Naive thymus-derived CD4-positive, alpha-beta T cell (primary cell): Measurements from ENCODE around the gene FOXO1. TPM values are rescaled to one million over a fixed set of nuclear protein-coding genes. Genes with fewer than 3 reads are reported as not detected.

Source experiments
- ATAC-seq: fragments of 150-1000 bp; cut with Tn5 transposase; 2 replicates; pipeline ENCODE4 v1.10.0; 2021; ENCODE audit warnings: mild to moderate bottlenecking, moderate library complexity
- CTCF ChIA-PET: fragments of 350-600 bp; sonication (Branson Sonifier 250); formaldehyde crosslinking; loops from one replicate; lab custom pipeline; 2021; ENCODE audit warnings: antibody characterized with exemption; lab: Charles Lee
- POLR2A ChIA-PET: fragments of 350-600 bp; sonication (Branson Sonifier 250); formaldehyde crosslinking; loops from one replicate; lab custom pipeline; 2021; ENCODE audit warnings: antibody characterized with exemption, inconsistent platforms; lab: Charles Lee
- DNase-seq, 9 donors: peaks; one replicate each; pipeline versions ENCODE4 v3.0.0 to v3.0.0-alpha.2; 2020 to 2022; ENCODE audit warnings: mixed read lengths in 1 of 9
- H3K27ac ChIP-seq: one replicate; pipeline ENCODE4 v1.7.0; 2013; ENCODE audit warnings: mild to moderate bottlenecking, low read depth, low read length, moderate library complexity
- H3K27me3 ChIP-seq, 2 donors: one replicate each; pipeline ENCODE4 v1.7.0; 2013; ENCODE audit warnings: low read length in 2 of 2, mild to moderate bottlenecking in 2 of 2, moderate library complexity in 2 of 2; ENCODE audit not compliant: control insufficient read depth in 2 of 2, insufficient read depth in 2 of 2
- H3K36me3 ChIP-seq, 3 experiments: 1 replicate in 2 of 3; 2 replicates in 1 of 3; pipeline ENCODE4 v1.7.0; 2013; ENCODE audit warnings: low read length in 3 of 3, mild to moderate bottlenecking in 3 of 3, moderate library complexity in 1 of 3; ENCODE audit not compliant: insufficient read depth in 3 of 3, control insufficient read depth in 2 of 3
- H3K4me1 ChIP-seq, 2 donors: one replicate each; pipeline ENCODE4 v1.7.0; 2013; ENCODE audit warnings: low read length in 2 of 2, mild to moderate bottlenecking in 2 of 2, moderate library complexity in 1 of 2; ENCODE audit not compliant: control insufficient read depth in 2 of 2, insufficient read depth in 2 of 2
- H3K4me3 ChIP-seq: 2 replicates; pipeline ENCODE4 v1.7.0; 2013; ENCODE audit warnings: mild to moderate bottlenecking, low read length
- H3K9me3 ChIP-seq, 3 experiments: 1 replicate in 2 of 3; 2 replicates in 1 of 3; pipeline ENCODE4 v1.7.0; 2013; ENCODE audit warnings: low read length in 3 of 3; ENCODE audit not compliant: control insufficient read depth in 2 of 3
- H3K27ac Mint-ChIP-seq, 9 donors: one replicate each; pipeline ENCODE4 v1.8.0; 2020 to 2022; ENCODE audit warnings: mixed read lengths in 9 of 9, mild to moderate bottlenecking in 8 of 9, moderate library complexity in 5 of 9, inconsistent platforms in 2 of 9
- H3K27me3 Mint-ChIP-seq, 5 donors: one replicate each; pipeline ENCODE4 v1.8.0; 2021 to 2022; ENCODE audit warnings: mixed read lengths in 5 of 5, mild to moderate bottlenecking in 1 of 5
- H3K36me3 Mint-ChIP-seq, 5 donors: one replicate each; pipeline ENCODE4 v1.8.0; 2020 to 2022; ENCODE audit warnings: mixed read lengths in 5 of 5, mild to moderate bottlenecking in 3 of 5, inconsistent platforms in 1 of 5
- H3K4me1 Mint-ChIP-seq, 7 donors: one replicate each; pipeline ENCODE4 v1.8.0; 2020 to 2022; ENCODE audit warnings: mixed read lengths in 7 of 7, mild to moderate bottlenecking in 3 of 7, inconsistent platforms in 1 of 7
- H3K4me3 Mint-ChIP-seq, 10 donors: one replicate each; pipeline ENCODE4 v1.8.0; 2020 to 2022; ENCODE audit warnings: mild to moderate bottlenecking in 10 of 10, mixed read lengths in 10 of 10, moderate library complexity in 6 of 10, inconsistent platforms in 2 of 10
- H3K9me3 Mint-ChIP-seq, 11 donors: one replicate each; pipeline ENCODE4 v1.8.0; 2020 to 2022; ENCODE audit warnings: mixed read lengths in 11 of 11, mild to moderate bottlenecking in 4 of 11, inconsistent platforms in 1 of 11, moderate library complexity in 1 of 11
- intact Hi-C, 2 donors: fragments of 100-400 bp; cut with micrococcal nuclease; formaldehyde crosslinking; loops; one replicate each; pipeline ENCODE4 v1.15.1; 2023
- polyA plus RNA-seq, 2 donors: library from polyadenylated mRNA; unstranded; fragments of 300-500 nt; fragmentation: Illumina TruSeq; gene quantifications; one replicate each; pipeline ENCODE4 v1.2.3, GENCODE V29; 2021
- total RNA-seq, 6 experiments: library from RNA in 5 of 6; stranded (reverse) in 5 of 6; gene quantifications; 1 replicate in 5 of 6; 2 replicates in 1 of 6; pipeline ENCODE4 v1.2.3 and lab custom pipeline; 2021 to 2026

FOXO1 gene
- total and polyA plus RNA-seq, 7 experiments from 2014 or later = 36.4 to 97.6 (median 72.5) TPM

DNA sequence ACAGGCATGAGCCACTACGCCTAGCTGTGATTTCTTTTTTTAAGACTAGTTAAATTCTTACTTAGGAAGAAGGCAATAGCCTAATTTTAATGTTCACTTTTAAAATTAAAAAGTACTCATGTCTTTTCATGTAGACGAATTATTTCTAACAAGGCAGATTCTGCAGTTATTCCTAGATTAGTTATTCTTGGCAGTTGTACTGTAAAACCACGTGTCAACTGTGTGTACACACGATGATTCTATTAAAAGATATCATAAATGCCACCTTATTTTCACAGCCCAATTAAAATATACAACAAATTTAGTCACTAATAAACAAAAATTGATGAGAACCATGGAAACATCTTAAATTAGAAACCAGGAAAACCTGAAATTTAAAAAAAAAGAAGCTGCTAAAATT lies 10.6 kb upstream of the FOXO1 start:
- no peaks in the 10 kb centered on the region for H3K27me3 ChIP-seq
- DNase-seq (no peak), ATAC-seq (no peak)
- Mint-ChIP-seq H3K4me1 (peaks cover 6 to 23% (median 11%) of the 10 kb centered on the region in 7 donors), H3K27ac (no peak overlapping the region), H3K4me3 (no peak overlapping the region), H3K36me3 (no peaks in the 10 kb centered on the region), H3K27me3 (no peaks in the 10 kb centered on the region), H3K9me3 (no peaks in the 10 kb centered on the region)
- H3K4me3 ChIP-seq = no peak overlapping the region
- POLR2A ChIA-PET = interaction anchor here (0.7 kb wide), 1 partner anchor 895 kb away, joined by 3 read pairs; no protein-coding TSS in a partner anchor
- no peaks in the 10 kb centered on the region for H3K36me3 ChIP-seq
- no peaks in the 10 kb centered on the region for H3K4me1 ChIP-seq
- CTCF ChIA-PET = interaction anchor here (0.6 to 1.9 kb wide), 2 partner anchors 279 to 608 kb away, joined by 3 to 4 read pairs; no protein-coding TSS in a partner anchor
- H3K9me3 ChIP-seq = no peaks in the 10 kb centered on the region
- intact Hi-C loops = no loop called here
- no peak overlapping the region for H3K27ac ChIP-seq

DNA sequence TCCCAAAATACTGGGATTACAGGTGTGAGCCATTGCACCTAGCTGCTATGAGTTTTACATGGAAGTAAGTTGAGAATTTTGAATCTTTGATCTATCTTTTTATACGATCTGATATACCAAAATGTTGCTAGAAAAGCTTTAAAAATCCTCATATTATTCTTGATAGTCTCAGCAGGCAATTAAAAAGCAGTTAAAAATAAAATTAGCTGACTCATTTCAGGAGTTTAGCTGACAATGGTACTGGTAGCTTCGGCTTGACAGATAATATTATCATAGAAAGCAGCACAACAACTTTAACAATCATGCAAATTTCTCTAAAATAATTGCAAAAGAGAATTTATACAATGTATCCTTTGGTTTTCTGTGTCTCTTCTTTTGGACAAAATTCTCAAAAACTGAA lies 9.6 kb upstream of the FOXO1 start:
- H3K36me3 Mint-ChIP-seq = no peaks in the 10 kb centered on the region
- Histone ChIP-seq H3K9me3 (no peaks in the 10 kb centered on the region), H3K27me3 (no peaks in the 10 kb centered on the region), H3K27ac (no peak overlapping the region), H3K4me3 (no peak overlapping the region), H3K36me3 (no peaks in the 10 kb centered on the region), H3K4me1 (no peaks in the 10 kb centered on the region)
- peaks cover 0 to 20% (median 9%) of the 10 kb centered on the region in 7 donors for H3K4me1 Mint-ChIP-seq
- no peak overlapping the region for H3K4me3 Mint-ChIP-seq
- CTCF ChIA-PET = interaction anchor here (1.9 kb wide), 1 partner anchor 607 kb away, joined by 4 read pairs; no protein-coding TSS in a partner anchor
- intact Hi-C loops = no loop called here
- DNase-seq (no peak), ATAC-seq (no peak)
- no peak overlapping the region for H3K27ac Mint-ChIP-seq
- no peaks in the 10 kb centered on the region for H3K9me3 Mint-ChIP-seq
- POLR2A ChIA-PET = no interaction called here
- no peaks in the 10 kb centered on the region for H3K27me3 Mint-ChIP-seq

DNA sequence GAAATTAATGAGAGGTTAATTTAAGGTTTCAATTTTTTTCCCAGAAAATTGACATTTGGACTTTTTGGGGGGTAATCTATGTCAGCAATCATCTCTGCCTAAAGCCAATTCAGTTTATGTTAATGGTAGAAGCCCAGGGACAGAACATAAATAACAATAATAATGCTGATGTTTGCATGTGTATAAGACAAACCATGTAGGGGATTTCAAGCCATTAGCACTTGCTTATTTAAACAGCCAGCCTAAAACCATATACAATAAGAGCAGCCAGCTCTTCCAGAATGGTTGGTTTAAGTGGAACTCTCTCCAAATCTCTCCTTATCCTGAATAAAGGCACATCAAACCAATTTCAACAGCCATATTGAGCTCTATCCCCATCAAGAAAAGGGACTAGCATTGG lies 7.0 kb upstream of the FOXO1 start:
- H3K27me3 ChIP-seq = no peaks in the 10 kb centered on the region
- DNase-seq (no peak), ATAC-seq (no peak)
- no peak overlapping the region for H3K4me3 ChIP-seq
- no peaks in the 10 kb centered on the region for H3K4me1 ChIP-seq
- H3K9me3 ChIP-seq = no peaks in the 10 kb centered on the region
- H3K27me3 Mint-ChIP-seq = no peaks in the 10 kb centered on the region
- POLR2A ChIA-PET = interaction anchor here (1.3 kb wide), 1 partner anchor 486 kb away, joined by 4 read pairs; no protein-coding TSS in a partner anchor
- no peak overlapping the region for H3K27ac ChIP-seq
- intact Hi-C loops = no loop called here
- H3K4me1 Mint-ChIP-seq = peaks cover 2 to 36% (median 24%) of the 10 kb centered on the region in 7 donors
- H3K27ac Mint-ChIP-seq = peak overlapping the region in 2 of 9 donors; percentile 22 to 56
- H3K4me3 Mint-ChIP-seq = no peak overlapping the region
- no peaks in the 10 kb centered on the region for H3K36me3 Mint-ChIP-seq
- H3K36me3 ChIP-seq = no peaks in the 10 kb centered on the region
- CTCF ChIA-PET = interaction anchor here (1.0 to 1.2 kb wide), 4 partner anchors 9 to 731 kb away, joined by 3 to 7 read pairs (median 5); no protein-coding TSS in a partner anchor
- no peaks in the 10 kb centered on the region for H3K9me3 Mint-ChIP-seq

DNA sequence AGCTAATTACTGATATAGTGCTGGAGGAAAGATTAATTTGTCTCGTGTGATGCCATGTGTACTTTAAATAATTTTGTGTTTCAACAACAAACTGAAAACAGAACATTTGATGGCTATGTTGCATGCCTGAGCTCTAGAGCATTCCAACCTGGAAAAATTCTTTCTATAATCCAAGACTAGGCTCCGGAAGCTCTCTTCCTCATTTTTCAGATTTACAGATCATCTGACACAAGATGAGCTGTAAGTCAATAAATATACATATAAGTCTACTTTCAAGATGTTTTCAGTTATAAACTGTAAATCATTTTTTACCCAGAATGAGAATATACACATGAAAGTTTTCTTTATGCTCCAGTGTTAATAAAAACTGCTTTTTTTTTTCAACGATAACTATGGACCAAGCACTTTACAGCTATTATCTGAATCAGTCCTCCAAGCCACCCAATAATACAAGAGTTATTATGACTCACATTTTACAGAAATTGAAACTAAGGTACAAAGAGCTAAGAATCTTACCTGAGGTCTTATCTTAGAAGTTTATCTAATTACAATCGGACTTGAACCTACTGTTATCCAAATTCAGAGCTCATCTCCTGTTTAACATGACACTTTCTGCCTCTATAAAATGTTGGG lies 6.4 kb upstream of the FOXO1 start:
- H3K27ac ChIP-seq = no peak overlapping the region
- POLR2A ChIA-PET = interaction anchor here (0.7 to 1.3 kb wide), 2 partner anchors 188 to 485 kb away, joined by 4 read pairs; no protein-coding TSS in a partner anchor
- H3K4me1 ChIP-seq = peaks cover 4% of the 10 kb centered on the region in 2 donors
- Mint-ChIP-seq H3K4me3 (no peak overlapping the region), H3K27ac (peak overlapping the region in 2 of 9 donors; percentile 22 to 56), H3K27me3 (no peaks in the 10 kb centered on the region), H3K9me3 (no peaks in the 10 kb centered on the region), H3K36me3 (no peaks in the 10 kb centered on the region), H3K4me1 (peaks cover 7 to 41% (median 30%) of the 10 kb centered on the region in 7 donors)
- H3K27me3 ChIP-seq = no peaks in the 10 kb centered on the region
- H3K4me3 ChIP-seq = no peak overlapping the region
- H3K36me3 ChIP-seq = no peaks in the 10 kb centered on the region
- ATAC-seq = no peak
- intact Hi-C loops = no loop called here
- CTCF ChIA-PET = interaction anchor here (1.0 to 1.2 kb wide), 4 partner anchors 9 to 730 kb away, joined by 3 to 7 read pairs (median 5); no protein-coding TSS in a partner anchor
- no peaks in the 10 kb centered on the region for H3K9me3 ChIP-seq
- no peak for DNase-seq

DNA sequence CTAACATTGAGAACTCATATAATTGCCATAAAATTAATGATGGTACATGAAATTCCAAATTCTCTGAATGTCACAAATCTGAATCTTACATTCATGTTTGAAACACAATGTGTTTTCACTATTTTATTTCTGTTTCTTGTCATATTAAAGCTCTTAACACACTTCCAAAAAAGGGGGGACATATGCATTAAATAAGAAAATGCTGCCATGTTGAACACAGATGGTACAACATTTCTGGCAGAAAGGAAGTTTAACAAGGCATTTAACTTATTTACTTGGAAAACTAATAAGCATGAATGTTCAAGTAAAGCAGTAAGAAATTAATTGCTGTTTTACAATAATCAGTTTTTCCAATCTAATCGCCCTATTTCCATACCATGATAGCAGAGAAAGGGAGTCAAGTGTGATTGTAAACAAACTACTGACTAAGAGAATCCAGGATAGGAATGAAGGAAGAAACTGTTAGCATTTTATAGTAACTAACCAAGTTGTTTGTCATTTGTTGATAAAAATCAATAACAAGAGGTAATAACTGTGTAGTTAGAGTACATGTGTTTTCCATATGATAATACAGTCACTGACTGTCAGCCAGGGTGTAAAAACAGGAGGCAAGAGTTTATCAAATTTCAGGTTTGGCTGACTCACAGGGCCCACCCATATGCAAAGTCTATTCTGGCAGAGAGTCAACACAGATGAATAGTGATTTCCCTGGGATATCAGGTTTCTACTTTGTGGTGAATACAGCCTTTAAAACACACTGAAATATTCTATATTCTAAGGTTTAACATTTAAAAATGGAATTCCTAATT lies 5.7 kb upstream of the FOXO1 start:
- peaks cover 7 to 8% of the 10 kb centered on the region in 2 donors for H3K4me1 ChIP-seq
- no peaks in the 10 kb centered on the region for H3K27me3 ChIP-seq
- Mint-ChIP-seq H3K4me3 (no peak overlapping the region), H3K4me1 (peaks cover 12 to 48% (median 36%) of the 10 kb centered on the region in 7 donors), H3K27me3 (no peaks in the 10 kb centered on the region), H3K27ac (peak overlapping the region in 1 of 9 donors; percentile 0), H3K9me3 (no peaks in the 10 kb centered on the region), H3K36me3 (no peaks in the 10 kb centered on the region)
- DNase-seq (no peak), ATAC-seq (no peak)
- intact Hi-C loops = no loop called here
- H3K4me3 ChIP-seq = no peak overlapping the region
- ChIA-PET POLR2A (interaction anchor here (0.7 to 1.3 kb wide), 2 partner anchors 187 to 485 kb away, joined by 4 read pairs; no protein-coding TSS in a partner anchor), CTCF (interaction anchor here (1.0 to 1.2 kb wide), 2 partner anchors 10 to 589 kb away, joined by 3 to 7 read pairs; no protein-coding TSS in a partner anchor)
- H3K9me3 ChIP-seq = no peaks in the 10 kb centered on the region
- no peak overlapping the region for H3K27ac ChIP-seq
- peaks cover 0 to 3% (median 0%) of the 10 kb centered on the region in 3 experiments for H3K36me3 ChIP-seq

DNA sequence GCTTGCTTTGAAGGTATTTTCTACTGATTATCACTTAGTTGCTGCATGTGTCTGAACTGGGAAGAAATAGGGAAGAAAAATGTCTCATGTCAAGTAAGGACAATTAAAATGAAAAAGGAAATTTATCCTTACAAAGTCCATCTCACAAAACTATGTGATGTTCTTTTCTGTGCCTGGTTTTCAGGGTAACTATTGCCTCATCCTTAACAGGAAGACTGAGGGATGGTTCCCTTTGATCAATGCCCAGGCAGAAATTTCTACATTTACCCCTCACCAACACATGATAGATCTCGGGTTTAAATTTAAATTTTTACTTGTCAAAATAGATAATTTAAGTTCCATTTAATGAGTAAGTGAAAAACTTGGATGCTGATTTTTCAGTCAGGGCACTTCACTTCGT lies 3.9 kb upstream of the FOXO1 start:
- Histone ChIP-seq H3K4me1 (peaks cover 7 to 8% of the 10 kb centered on the region in 2 donors), H3K36me3 (peaks cover 0 to 11% (median 0%) of the 10 kb centered on the region in 3 experiments), H3K27ac (no peak overlapping the region), H3K27me3 (no peaks in the 10 kb centered on the region), H3K9me3 (no peaks in the 10 kb centered on the region), H3K4me3 (no peak overlapping the region)
- Mint-ChIP-seq H3K9me3 (no peaks in the 10 kb centered on the region), H3K27me3 (no peaks in the 10 kb centered on the region), H3K4me1 (peaks cover 12 to 48% (median 36%) of the 10 kb centered on the region in 7 donors), H3K27ac (peak overlapping the region in 2 of 9 donors; percentile 0 to 6), H3K4me3 (no peak overlapping the region), H3K36me3 (peaks cover 0 to 2% (median 0%) of the 10 kb centered on the region in 5 donors)
- ChIA-PET POLR2A (interaction anchor here (0.7 to 2.1 kb wide), 4 partner anchors 9 to 606 kb away, joined by 3 to 5 read pairs (median 4); no protein-coding TSS in a partner anchor), CTCF (interaction anchor here (1.7 to 2.7 kb wide), 2 partner anchors 464 to 601 kb away, joined by 3 to 10 read pairs; no protein-coding TSS in a partner anchor)
- intact Hi-C loops = no loop called here
- ATAC-seq (no peak), DNase-seq (no peak)
